RWPE2 (cell line): ENCODE data around the gene VSIG10L.

Source experiments
- ATAC-seq: fragments of 200-7000 bp; cut with Tn5 transposase; 3 replicates; pipeline ENCODE4 v1.9.1; 2021; ENCODE audit warnings: low read depth
- DNase-seq: peaks from one replicate; pipeline ENCODE4 v3.0.0-alpha.2; 2020; ENCODE audit warnings: low spot score
- H3K27ac ChIP-seq: fragments of 450-650 bp; 2 replicates; pipeline ENCODE4 v1.5.1; 2017; ENCODE audit warnings: mild to moderate bottlenecking; ENCODE audit not compliant: poor library complexity, severe bottlenecking
- H3K27me3 ChIP-seq: fragments of 250-450 bp; sonication (Bioruptor Pico); 2 replicates; pipeline ENCODE4 v1.5.1; 2021; ENCODE audit warnings: mild to moderate bottlenecking, moderate library complexity; ENCODE audit not compliant: insufficient read depth, poor library complexity, severe bottlenecking
- H3K36me3 ChIP-seq: fragments of 250-450 bp; sonication (Bioruptor Pico); 2 replicates; pipeline ENCODE4 v1.5.1; 2020; ENCODE audit warnings: low read depth, mild to moderate bottlenecking, moderate library complexity
- H3K4me1 ChIP-seq: fragments of 250-450 bp; sonication (Bioruptor Pico); 2 replicates; pipeline ENCODE4 v1.5.1; 2021; ENCODE audit warnings: mild to moderate bottlenecking, moderate library complexity; ENCODE audit not compliant: insufficient read depth, poor library complexity, severe bottlenecking
- H3K4me3 ChIP-seq: fragments of 250-450 bp; sonication (Bioruptor Pico); 2 replicates; pipeline ENCODE4 v1.5.1; 2021; ENCODE audit warnings: mild to moderate bottlenecking, moderate library complexity; ENCODE audit not compliant: severe bottlenecking
- H3K9me3 ChIP-seq: fragments of 250-450 bp; sonication (Bioruptor Pico); 2 replicates; pipeline ENCODE4 v1.5.1; 2021; ENCODE audit warnings: mild to moderate bottlenecking, moderate library complexity; ENCODE audit not compliant: severe bottlenecking
- TF ChIP-seq, protein P1 (sequence below): fragments of 450-650 bp; IDR thresholded peaks from one replicate; pipeline ENCODE4 v1.5.1; 2017; ENCODE audit warnings: mild to moderate bottlenecking, moderate library complexity; ENCODE audit not compliant: poor library complexity, severe bottlenecking

VSIG10L gene

GRCh38 chr19:51359294-51359693 lies 17.4 kb upstream of the VSIG10L start:
- H3K27me3 ChIP-seq = no peaks in the 10 kb centered on the region

DNA sequence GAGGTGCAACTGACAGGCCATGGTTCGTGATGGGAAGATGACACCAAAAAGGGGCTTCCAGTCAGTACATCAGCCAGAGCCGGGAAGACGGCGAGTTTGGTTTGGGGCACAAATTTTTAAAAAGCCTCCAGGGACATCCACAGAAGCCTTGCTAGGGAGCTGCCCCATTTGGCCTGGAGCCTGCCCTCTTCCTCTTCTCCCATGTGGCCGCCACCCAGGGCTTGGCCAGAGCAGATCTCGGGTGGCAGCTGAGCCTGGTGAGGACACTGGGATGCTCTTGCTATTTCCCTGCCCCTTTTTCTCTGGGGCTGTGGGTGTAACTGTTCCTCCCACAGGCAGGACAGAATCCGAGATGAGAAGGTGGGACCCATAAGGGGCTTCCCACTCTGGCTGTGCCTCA lies 16.0 kb upstream of the VSIG10L start:
- DNase-seq (no peak), ATAC-seq (no peak)
- no peaks in the 10 kb centered on the region for H3K36me3 ChIP-seq
- H3K4me1 ChIP-seq = peaks cover 7% of the 10 kb centered on the region
- H3K9me3 ChIP-seq = no peaks in the 10 kb centered on the region
- TF ChIP-seq, protein P1, sequence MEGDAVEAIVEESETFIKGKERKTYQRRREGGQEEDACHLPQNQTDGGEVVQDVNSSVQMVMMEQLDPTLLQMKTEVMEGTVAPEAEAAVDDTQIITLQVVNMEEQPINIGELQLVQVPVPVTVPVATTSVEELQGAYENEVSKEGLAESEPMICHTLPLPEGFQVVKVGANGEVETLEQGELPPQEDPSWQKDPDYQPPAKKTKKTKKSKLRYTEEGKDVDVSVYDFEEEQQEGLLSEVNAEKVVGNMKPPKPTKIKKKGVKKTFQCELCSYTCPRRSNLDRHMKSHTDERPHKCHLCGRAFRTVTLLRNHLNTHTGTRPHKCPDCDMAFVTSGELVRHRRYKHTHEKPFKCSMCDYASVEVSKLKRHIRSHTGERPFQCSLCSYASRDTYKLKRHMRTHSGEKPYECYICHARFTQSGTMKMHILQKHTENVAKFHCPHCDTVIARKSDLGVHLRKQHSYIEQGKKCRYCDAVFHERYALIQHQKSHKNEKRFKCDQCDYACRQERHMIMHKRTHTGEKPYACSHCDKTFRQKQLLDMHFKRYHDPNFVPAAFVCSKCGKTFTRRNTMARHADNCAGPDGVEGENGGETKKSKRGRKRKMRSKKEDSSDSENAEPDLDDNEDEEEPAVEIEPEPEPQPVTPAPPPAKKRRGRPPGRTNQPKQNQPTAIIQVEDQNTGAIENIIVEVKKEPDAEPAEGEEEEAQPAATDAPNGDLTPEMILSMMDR = no peak
- H3K4me3 ChIP-seq = no peak overlapping the region
- no peaks in the 10 kb centered on the region for H3K27me3 ChIP-seq
- H3K27ac ChIP-seq = no peak overlapping the region

More at GRCh38 chr19:51359294-51359693, 17.4 kb upstream of the VSIG10L start:
- no peak for DNase-seq
- Histone ChIP-seq H3K36me3 (no peaks in the 10 kb centered on the region), H3K4me1 (peaks cover 14% of the 10 kb centered on the region), H3K9me3 (no peaks in the 10 kb centered on the region), H3K4me3 (no peak overlapping the region), H3K27ac (peak overlapping the region; percentile 29)
- TF ChIP-seq, protein P1 = no peak
- ATAC-seq = peak; percentile 81

- H3K27ac ChIP-seq = no peak overlapping the region
- H3K9me3 ChIP-seq = no peaks in the 10 kb centered on the region
- H3K27me3 ChIP-seq = no peaks in the 10 kb centered on the region
- ATAC-seq (no peak), DNase-seq (no peak)
- H3K4me1 ChIP-seq = peaks cover 7% of the 10 kb centered on the region
- peaks cover 2% of the 10 kb centered on the region; the same call in 1 of the 2 replicates for H3K36me3 ChIP-seq
- H3K4me3 ChIP-seq = no peak overlapping the region
- TF ChIP-seq, protein P1 = no peak
Measured at GRCh38 chr19:51356159-51356801, 14.3 kb upstream of the VSIG10L start.

DNA sequence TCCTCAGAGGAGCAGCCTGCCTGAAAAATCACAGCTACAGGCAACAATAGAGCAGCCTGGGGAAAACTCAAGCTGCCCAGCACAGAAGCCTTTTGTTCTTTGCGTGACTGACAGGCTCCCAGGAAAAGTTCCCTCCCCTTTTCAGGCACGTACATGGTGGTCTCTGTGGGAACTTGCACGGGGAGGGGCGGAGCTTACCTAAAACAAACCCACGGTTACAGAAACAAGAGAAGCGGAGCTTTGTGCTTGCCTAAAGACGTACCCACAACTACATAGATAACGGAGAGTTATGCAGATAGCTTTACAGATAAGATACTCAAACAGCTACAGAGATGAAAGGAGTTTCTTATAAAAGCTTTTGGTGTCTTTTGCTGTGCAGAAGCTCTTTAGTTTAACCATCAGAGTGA lies 12.8 kb upstream of the VSIG10L start:
- Histone ChIP-seq H3K27me3 (no peaks in the 10 kb centered on the region), H3K9me3 (no peaks in the 10 kb centered on the region), H3K4me3 (no peak overlapping the region), H3K27ac (no peak overlapping the region), H3K4me1 (peaks cover 10% of the 10 kb centered on the region), H3K36me3 (peaks cover 15% of the 10 kb centered on the region)
- TF ChIP-seq, protein P1 = no peak
- ATAC-seq (no peak), DNase-seq (no peak)

- peaks cover 5% of the 10 kb centered on the region for H3K4me1 ChIP-seq
- TF ChIP-seq, protein P1 = no peak
- DNase-seq = no peak
- no peaks in the 10 kb centered on the region for H3K27me3 ChIP-seq
- no peak overlapping the region for H3K27ac ChIP-seq
- H3K36me3 ChIP-seq = peaks cover 19% of the 10 kb centered on the region
- H3K4me3 ChIP-seq = no peak overlapping the region
- no peak for ATAC-seq
- no peaks in the 10 kb centered on the region for H3K9me3 ChIP-seq
Measured at GRCh38 chr19:51354103-51354741, 12.3 kb upstream of the VSIG10L start.
